ENCODE data around the gene VDAC1.

Gene VDAC1

GRCh38 chr5:133933169-133933509, 71.6 kb downstream of the VDAC1 start:
- H3K4me3 Mint-ChIP-seq = no peak overlapping the region

GRCh38 chr5:133932441-133933168, 72.2 kb downstream of the VDAC1 start:
- no peak overlapping the region for H3K4me3 Mint-ChIP-seq
- H3K4me1 Mint-ChIP-seq = peaks cover 22% of the 10 kb centered on the region
- peaks cover 4% of the 10 kb centered on the region for H3K9me3 Mint-ChIP-seq
- peaks cover 38% of the 10 kb centered on the region for H3K27me3 Mint-ChIP-seq (ENCODE audit: low read depth, poor library complexity)
- TF ChIP-seq CTCF (IDR thresholded peaks at IDR 0.05) = no peak
- DNase-seq = no peak
- H3K27ac Mint-ChIP-seq = no peak overlapping the region
- H3K36me3 Mint-ChIP-seq (ENCODE audit: low read depth) = no peaks in the 10 kb centered on the region

More at GRCh38 chr5:133933169-133933509, 71.6 kb downstream of the VDAC1 start:
- Mint-ChIP-seq H3K27me3 (ENCODE audit: low read depth, poor library complexity) (peaks cover 38% of the 10 kb centered on the region), H3K27ac (no peak overlapping the region), H3K36me3 (ENCODE audit: low read depth) (no peaks in the 10 kb centered on the region), H3K9me3 (peaks cover 4% of the 10 kb centered on the region), H3K4me1 (peaks cover 24% of the 10 kb centered on the region)
- DNase-seq = no peak
- TF ChIP-seq CTCF (IDR thresholded peaks at IDR 0.05) = no peak

GRCh38 chr5:133931546-133931945, 73.2 kb downstream of the VDAC1 start:
- Mint-ChIP-seq H3K4me1 (peaks cover 24% of the 10 kb centered on the region), H3K9me3 (no peaks in the 10 kb centered on the region), H3K27me3 (ENCODE audit: low read depth, poor library complexity) (peaks cover 43% of the 10 kb centered on the region), H3K27ac (no peak overlapping the region), H3K36me3 (ENCODE audit: low read depth) (no peaks in the 10 kb centered on the region), H3K4me3 (no peak overlapping the region)
- DNase-seq = no peak
- TF ChIP-seq CTCF (IDR thresholded peaks at IDR 0.05) = no peak

GRCh38 chr5:133930813-133931090, 74.0 kb downstream of the VDAC1 start:
- peaks cover 25% of the 10 kb centered on the region for H3K4me1 Mint-ChIP-seq
- H3K36me3 Mint-ChIP-seq (ENCODE audit: low read depth) = no peaks in the 10 kb centered on the region
- no peak overlapping the region for H3K4me3 Mint-ChIP-seq
- no peak overlapping the region for H3K27ac Mint-ChIP-seq
- peaks cover 45% of the 10 kb centered on the region for H3K27me3 Mint-ChIP-seq (ENCODE audit: low read depth, poor library complexity)
- no peak for DNase-seq
- TF ChIP-seq CTCF (IDR thresholded peaks at IDR 0.05) = no peak
- no peaks in the 10 kb centered on the region for H3K9me3 Mint-ChIP-seq

- H3K27me3 Mint-ChIP-seq (ENCODE audit: low read depth, poor library complexity) = peaks cover 46% of the 10 kb centered on the region
Measured at GRCh38 chr5:133930061-133930812, 74.5 kb downstream of the VDAC1 start.

More at GRCh38 chr5:133930061-133930812, 74.5 kb downstream of the VDAC1 start:
- no peak overlapping the region for H3K27ac Mint-ChIP-seq
- peaks cover 25% of the 10 kb centered on the region for H3K4me1 Mint-ChIP-seq
- no peaks in the 10 kb centered on the region for H3K9me3 Mint-ChIP-seq
- H3K36me3 Mint-ChIP-seq (ENCODE audit: low read depth) = no peaks in the 10 kb centered on the region
- no peak overlapping the region for H3K4me3 Mint-ChIP-seq
- no peak for TF ChIP-seq CTCF (IDR thresholded peaks at IDR 0.05)
- DNase-seq = peak; percentile 39

All from nephron progenitor cell (in vitro differentiated cells).